Pancreas (tissue), 10 donors: ENCODE results near the gene SLC25A1. TPM values are rescaled to one million over a fixed set of nuclear protein-coding genes. Genes with fewer than 3 reads are reported as not detected.

Source experiments
- ATAC-seq, 4 donors: fragments of 200-7000 bp; cut with Tn5 transposase; one replicate each; pipeline versions ENCODE4 v1.8.0 to v1.9.1; 2020; ENCODE audit warnings: mild to moderate bottlenecking in 4 of 4, moderate library complexity in 4 of 4
- DNase-seq, 6 donors: peaks; one replicate each; pipeline ENCODE4 v3.0.0-alpha.2; 2020
- FAIRE-seq: peaks from 2 replicates; lab custom pipeline; 2012; peaks lifted over from hg19 to GRCh38; lab: Jason Lieb, UNC
- H3K27ac ChIP-seq, 4 donors: fragments of 200-600 bp; sonication (generic); 1 replicate in 3 of 4; 2 replicates in 1 of 4; pipeline versions ENCODE4 v1.5.0 to v1.8.0; 2020
- H3K27me3 ChIP-seq, 4 donors: fragments of 200-600 bp; one replicate each; pipeline ENCODE4 v1.8.0; 2021
- H3K36me3 ChIP-seq, 3 donors: fragments of 200-600 bp; sonication (generic) in 1 of 3; one replicate each; pipeline versions ENCODE4 v1.5.0 to v1.8.0; 2020 to 2021
- H3K4me1 ChIP-seq, 3 donors: fragments of 200-600 bp; one replicate each; pipeline ENCODE4 v1.8.0; 2021
- H3K4me3 ChIP-seq, 4 donors: fragments of 200-600 bp; sonication (generic) in 2 of 4; one replicate each; pipeline versions ENCODE4 v1.5.0 to v1.8.0; 2020 to 2021
- H3K9me3 ChIP-seq, 4 donors: fragments of 200-600 bp; one replicate each; pipeline ENCODE4 v1.8.0; 2021
- CTCF ChIP-seq, 4 donors: fragments of 200-600 bp; sonication (generic) in 3 of 4; IDR thresholded peaks; one replicate each; pipeline versions ENCODE4 v1.5.0 to v1.8.0; 2021; ENCODE audit warnings: antibody characterized with exemption in 4 of 4
- WGBS, 2 donors: extraction: QIAGEN DNeasy Blood & Tissue Kit; methylation state at CpG; one replicate each; pipeline ENCODE4 v1.1.7; 2013; 5-methylcytosine and 5-hydroxymethylcytosine counted together
- intact Hi-C, 3 donors: fragments of 100-400 bp; cut with DNase I; formaldehyde crosslinking; loops; one replicate each; pipeline versions ENCODE4 v1.11.1 to v1.14.2; 2022
- polyA plus RNA-seq, 2 donors: library from polyadenylated mRNA; stranded (reverse); fragments of 200-250 nt; gene quantifications; one replicate each; pipeline ENCODE4 v1.2.3, GENCODE V29; 2013
- total RNA-seq, 6 donors: library from RNA; stranded (reverse); fragmentation: NEBNext Ultra II Directional in 4 of 6; extraction: Animal tissue kit (Norgen Biotek cat#: 25700) in 4 of 6; gene quantifications; one replicate each; pipeline versions ENCODE4 v1.2.1 to v1.2.4, GENCODE V29; 2021 to 2023
- donor health status: healthy with polysubstance abuse.
- donor health status: DM: no; HTN: no; CAD: no; lungs with moderate emphysema.
- donor health status: DM: no; HTN: no; CAD: no.
- donor health status: control.
- donor health status: control.
- donor health status: Bipolar disorder and iron deficiency.
- donor health status: DM: yes; HTN: yes; CAD: no.
- donor health status: DM: no; HTN: no; CAD: no.
- donor health status: DM: no; HTN: no; CAD: no.
- donor health status: DM: yes; HTN: yes; CAD: no.

The SLC25A1 gene
- total and polyA plus RNA-seq, 8 donors: 29.3 to 43.9 (median 35.9) TPM

- Histone ChIP-seq H3K36me3 (no peaks in the 10 kb centered on the region), H3K4me3 (no peak overlapping the region), H3K27ac (no peak overlapping the region), H3K9me3 (no peaks in the 10 kb centered on the region), H3K4me1 (peaks cover 0 to 7% (median 6%) of the 10 kb centered on the region in 3 donors), H3K27me3 (no peaks in the 10 kb centered on the region)
- peak in 3 of 6 donors; percentile 26 to 77 (median 47) for DNase-seq
- ATAC-seq: no peak
- no peak for FAIRE-seq
- 93 to 95% methylated on average over 9 of the region's 9 CpGs for WGBS, 2 donors
- intact Hi-C loops: no loop called here
- TF ChIP-seq CTCF (IDR thresholded peaks at IDR 0.05): no peak
Measured at GRCh38 chr22:19180234-19180633, 1.7 kb upstream of the SLC25A1 start.

- intact Hi-C loops: no loop called here
- H3K27me3 ChIP-seq: no peaks in the 10 kb centered on the region
- peak; percentile 30 to 55 (median 46) for TF ChIP-seq CTCF (IDR thresholded peaks at IDR 0.05)
- peak overlapping the region; percentile 79 to 95 (median 83) for H3K27ac ChIP-seq
- peaks cover 5 to 10% (median 9%) of the 10 kb centered on the region in 3 donors for H3K4me1 ChIP-seq
- WGBS, 2 donors: 33% methylated on average over 15 of the region's 15 CpGs
- H3K36me3 ChIP-seq: no peaks in the 10 kb centered on the region
- FAIRE-seq (no peak), DNase-seq (peak; percentile 75 to 91 (median 80)), ATAC-seq (peak; percentile 77 to 89 (median 82))
- peak overlapping the region in 3 of 4 donors; percentile 79 to 92 (median 91) for H3K4me3 ChIP-seq
- H3K9me3 ChIP-seq: no peaks in the 10 kb centered on the region
Measured at GRCh38 chr22:19179497-19180048, 1.0 kb upstream of the SLC25A1 start.

- ATAC-seq (peak; percentile 5 to 35 (median 11)), DNase-seq (peak; percentile 48 to 89 (median 67)), FAIRE-seq (no peak)
- no peaks in the 10 kb centered on the region for H3K27me3 ChIP-seq
- peak overlapping the region; percentile 79 to 92 (median 90) for H3K4me3 ChIP-seq
- intact Hi-C loops: no loop called here
- TF ChIP-seq CTCF (IDR thresholded peaks at IDR 0.05): no peak
- H3K27ac ChIP-seq: peak overlapping the region; percentile 79 to 95 (median 83)
- H3K36me3 ChIP-seq: no peaks in the 10 kb centered on the region
- 0 to 1% methylated on average over 58 to 80 of the region's 80 CpGs for WGBS, 2 donors
- no peaks in the 10 kb centered on the region for H3K9me3 ChIP-seq
- H3K4me1 ChIP-seq: peaks cover 5 to 14% (median 14%) of the 10 kb centered on the region in 3 donors
Measured at GRCh38 chr22:19178065-19178656, 375 bp downstream of the SLC25A1 start.

GRCh38 chr22:19177164-19178064 is 1.1 kb downstream of the SLC25A1 start:
- DNase-seq (peak in 2 of 6 donors; percentile 49 to 80), ATAC-seq (peak in 1 of 4 donors; percentile 1), FAIRE-seq (no peak)
- Histone ChIP-seq H3K9me3 (no peaks in the 10 kb centered on the region), H3K27me3 (no peaks in the 10 kb centered on the region), H3K4me3 (peak overlapping the region; percentile 79 to 92 (median 90)), H3K36me3 (no peaks in the 10 kb centered on the region), H3K4me1 (peaks cover 5 to 19% (median 18%) of the 10 kb centered on the region in 3 donors), H3K27ac (peak overlapping the region; percentile 79 to 95 (median 83))
- no peak for TF ChIP-seq CTCF (IDR thresholded peaks at IDR 0.05)
- intact Hi-C loops: no loop called here
- WGBS, 2 donors: 23 to 34% methylated on average over 38 to 55 of the region's 55 CpGs
